ENCODE measurements around the gene CAMTA1.

Gene CAMTA1

DNA sequence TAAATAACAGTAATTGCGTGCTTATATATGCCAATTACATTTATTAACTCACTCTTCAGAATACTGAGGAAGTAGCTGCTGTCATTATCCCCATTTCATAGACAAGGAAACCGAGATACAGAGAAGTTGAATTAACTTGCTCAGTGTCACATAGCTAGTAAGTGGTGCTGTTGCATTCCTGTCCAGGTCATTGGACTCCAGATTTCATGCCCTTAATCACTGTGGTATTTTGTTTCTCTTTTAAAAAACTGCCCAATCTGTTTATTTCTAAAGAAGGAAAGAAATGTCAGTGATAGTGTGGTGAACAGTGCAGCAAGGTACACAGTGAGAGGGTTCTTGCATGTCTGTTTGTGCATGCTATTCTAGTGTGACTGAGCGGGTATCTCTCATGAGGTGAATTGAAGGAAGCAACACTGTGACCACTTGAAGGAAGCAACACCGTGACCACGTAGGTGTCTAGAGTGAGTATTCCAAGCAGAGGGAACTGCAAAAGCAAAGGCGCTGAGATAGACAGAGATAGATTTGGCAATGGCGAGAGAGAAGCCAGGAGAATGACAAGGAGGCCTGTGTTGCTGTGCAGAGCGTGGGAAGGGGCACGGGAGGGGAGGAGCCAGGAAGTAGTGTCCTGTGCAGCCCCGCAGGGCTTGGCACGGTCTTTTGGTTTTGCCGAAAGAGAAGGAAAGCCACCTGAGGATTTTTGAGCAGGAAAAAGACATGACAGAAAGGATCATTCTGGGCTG lies 95.9 kb downstream of the CAMTA1 start:
- no peak for DNase-seq

DNA sequence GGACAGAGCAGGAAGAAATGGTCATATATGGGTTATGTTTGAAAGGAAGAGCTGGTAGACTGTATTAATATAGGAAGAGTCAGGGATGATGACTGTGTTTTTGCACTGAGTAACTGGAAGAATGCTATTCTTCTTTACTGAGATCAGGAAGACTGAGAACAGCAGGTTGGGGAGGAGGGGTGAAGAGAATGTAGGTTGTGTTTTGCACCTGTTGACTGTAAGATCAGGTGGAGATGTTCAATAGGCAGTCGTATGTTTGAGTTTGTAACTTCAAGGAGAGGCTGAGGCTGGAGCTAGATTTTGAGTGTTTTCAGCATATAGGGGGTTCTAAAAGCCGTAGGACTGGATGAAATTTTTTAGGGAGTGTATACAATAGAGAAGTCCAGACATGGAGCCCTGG lies 97.2 kb downstream of the CAMTA1 start:
- DNase-seq = no peak

DNA sequence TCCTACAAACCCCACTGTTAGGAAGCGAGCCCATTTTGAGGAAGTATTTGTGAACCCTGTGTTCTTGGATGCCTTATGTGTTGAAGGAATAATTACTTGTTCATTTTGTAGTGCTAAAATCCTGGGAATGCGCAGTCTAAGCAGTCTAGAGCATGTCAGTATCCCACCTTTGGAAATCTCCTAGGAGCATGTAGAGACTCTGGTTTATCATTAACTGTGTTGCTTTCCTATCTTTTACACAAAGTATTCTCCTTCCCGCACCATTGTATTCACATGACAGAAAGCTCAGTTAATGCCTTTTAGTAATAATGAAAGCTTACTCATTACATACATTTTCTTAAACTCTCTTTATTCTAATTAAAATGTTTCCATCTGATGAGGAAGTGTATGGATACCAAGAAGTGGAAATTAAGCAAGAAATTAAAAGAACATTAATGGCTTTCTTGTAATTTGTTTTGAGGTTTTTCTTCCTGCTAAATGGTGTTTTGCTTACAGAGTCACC lies 99.4 kb downstream of the CAMTA1 start:
- no peak for DNase-seq

DNA sequence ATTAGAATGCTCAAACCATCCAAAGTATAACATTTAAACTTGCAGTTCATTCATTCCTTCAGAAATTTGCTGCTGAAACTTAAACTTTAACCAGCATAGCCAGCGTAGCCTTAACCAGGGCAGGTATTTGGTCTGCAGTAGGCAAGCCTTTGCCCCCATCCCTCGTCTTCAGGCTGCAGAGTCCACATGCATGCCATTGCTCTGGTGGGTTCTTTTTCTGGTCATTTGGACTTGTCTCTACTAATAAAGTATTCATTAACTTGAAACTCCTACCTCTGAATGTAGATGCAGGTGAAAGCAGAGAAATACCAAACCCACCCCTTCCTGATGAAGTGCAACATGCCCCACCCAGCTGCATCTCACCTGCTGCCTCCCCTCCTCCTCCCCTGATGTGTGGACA lies 100.2 kb downstream of the CAMTA1 start:
- no peak for DNase-seq

- no peak for DNase-seq
Observed at GRCh38 chr1:6886523-6886922, 101.3 kb downstream of the CAMTA1 start.

GRCh38 chr1:6888268-6888667 lies 103.0 kb downstream of the CAMTA1 start:
- DNase-seq = no peak

DNA sequence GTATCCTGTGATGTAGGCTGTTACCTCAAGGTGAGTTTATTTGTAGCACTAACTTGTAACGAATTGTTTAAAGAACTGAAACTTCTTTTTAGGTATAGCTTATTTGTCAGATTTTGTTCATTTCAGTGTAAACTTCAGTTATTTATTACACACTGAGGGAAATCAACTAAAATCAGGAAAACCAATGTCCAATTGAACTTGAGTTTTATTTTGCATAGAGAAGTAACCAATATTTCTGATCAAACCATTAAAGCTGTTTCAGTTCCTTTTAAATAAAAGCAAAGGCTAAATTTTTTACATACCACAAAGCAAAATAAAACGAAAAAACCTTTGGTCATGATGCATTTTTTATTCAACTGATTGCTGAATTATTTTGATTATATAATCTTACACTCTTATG lies 103.6 kb downstream of the CAMTA1 start:
- DNase-seq = no peak

DNA sequence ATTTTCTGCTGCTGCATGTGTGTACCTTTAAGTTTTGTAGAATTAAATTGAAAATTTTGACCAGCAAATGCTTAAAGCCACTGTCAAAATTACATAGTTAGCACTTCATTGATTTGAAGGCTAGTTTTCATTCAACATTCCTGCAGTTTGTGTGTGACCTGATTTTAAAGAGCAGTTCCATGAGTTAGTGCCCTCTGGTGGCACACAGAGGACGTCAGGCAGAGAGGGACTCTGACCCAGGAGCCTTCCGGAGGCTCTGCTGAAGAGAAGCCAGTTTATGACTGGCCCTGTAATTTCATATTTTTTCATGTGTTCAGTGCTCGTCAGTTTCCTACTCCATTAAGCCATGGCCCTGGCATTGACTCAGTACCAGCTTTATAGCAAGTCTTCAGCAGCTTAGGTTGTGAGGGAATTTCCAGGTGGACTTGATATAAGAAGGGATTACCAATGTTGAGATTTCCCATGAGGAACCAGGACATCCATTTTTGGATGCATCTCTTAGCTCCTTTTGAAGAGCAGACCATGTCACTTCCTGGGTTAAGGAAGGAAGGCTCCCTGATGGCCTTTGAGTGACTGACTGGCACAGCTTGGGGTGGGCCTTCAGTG lies 104.7 kb downstream of the CAMTA1 start:
- peak; percentile 12 to 23 for DNase-seq

GRCh38 chr1:6890686-6891085 lies 105.4 kb downstream of the CAMTA1 start:
- DNase-seq = no peak

GRCh38 chr1:6891781-6892579 lies 106.7 kb downstream of the CAMTA1 start:
- no peak for DNase-seq

DNA sequence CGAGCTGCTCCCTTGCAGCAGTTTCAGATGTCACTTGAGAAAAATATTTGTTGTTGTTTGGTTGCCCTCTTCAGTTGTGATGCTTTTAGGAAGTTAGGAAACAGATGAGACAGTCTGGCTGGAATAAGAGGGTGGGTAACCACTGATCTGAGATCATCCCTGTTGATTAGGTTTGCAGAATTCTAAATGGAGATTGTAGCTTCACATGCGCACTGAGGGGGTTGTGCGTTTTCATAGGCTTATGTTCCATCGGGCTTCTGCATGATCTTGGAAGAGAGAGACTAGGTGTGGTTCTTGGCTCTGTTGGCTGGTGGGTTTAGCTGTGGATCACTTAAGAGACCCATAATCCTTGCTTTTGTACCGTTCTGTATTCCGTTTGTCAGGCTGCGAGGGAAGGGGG lies 108.1 kb downstream of the CAMTA1 start:
- DNase-seq = no peak

GRCh38 chr1:6897138-6897537 lies 111.9 kb downstream of the CAMTA1 start:
- no peak for DNase-seq

DNA sequence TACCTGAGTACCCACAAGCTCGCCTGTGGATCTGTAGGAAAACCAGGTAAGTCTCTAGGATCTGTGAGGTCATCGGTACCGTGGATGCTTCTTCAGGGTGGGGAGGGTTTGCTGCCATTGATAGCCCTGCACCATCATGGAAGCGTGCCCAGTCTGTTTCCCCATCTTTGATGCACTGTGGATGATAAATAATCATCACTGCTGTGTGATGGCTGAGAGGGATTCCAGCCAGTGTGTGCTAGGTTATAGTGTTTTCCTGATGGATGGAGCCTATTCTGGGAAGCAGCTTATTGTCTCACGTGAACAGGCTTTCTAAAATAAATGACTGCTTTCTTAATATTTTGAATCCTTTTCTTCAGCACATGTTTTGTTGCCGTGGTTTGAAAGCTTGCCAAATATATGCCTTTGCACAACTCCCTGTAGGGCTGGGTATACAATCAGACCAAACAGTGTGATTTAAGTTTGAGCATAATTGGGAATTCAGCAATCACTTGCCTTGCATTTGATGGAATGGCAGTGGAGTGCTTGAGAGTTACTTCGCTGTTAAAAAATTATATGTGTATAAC lies 113.8 kb downstream of the CAMTA1 start:
- no peak for DNase-seq

- DNase-seq = no peak
Observed at GRCh38 chr1:6899621-6900020, 114.4 kb downstream of the CAMTA1 start.

DNA sequence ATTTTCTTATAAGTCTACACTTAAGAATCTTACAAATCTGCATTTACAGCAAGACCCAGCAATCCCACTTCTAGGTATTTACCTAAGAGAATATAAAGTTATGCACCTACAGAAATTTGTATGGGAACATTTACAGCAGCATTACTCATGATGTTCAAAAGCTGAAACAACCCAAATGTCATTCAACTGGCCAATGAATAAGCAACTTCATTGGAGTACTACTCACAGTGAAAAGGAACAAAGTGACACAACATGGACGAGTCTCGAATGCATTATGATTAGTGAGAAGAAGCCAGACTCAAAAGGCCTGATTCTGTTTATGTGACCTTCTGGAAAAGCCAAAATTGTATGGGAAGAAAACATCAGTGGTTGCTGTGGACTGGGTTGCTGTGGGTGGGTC lies 116.9 kb downstream of the CAMTA1 start:
- no peak for DNase-seq

DNA sequence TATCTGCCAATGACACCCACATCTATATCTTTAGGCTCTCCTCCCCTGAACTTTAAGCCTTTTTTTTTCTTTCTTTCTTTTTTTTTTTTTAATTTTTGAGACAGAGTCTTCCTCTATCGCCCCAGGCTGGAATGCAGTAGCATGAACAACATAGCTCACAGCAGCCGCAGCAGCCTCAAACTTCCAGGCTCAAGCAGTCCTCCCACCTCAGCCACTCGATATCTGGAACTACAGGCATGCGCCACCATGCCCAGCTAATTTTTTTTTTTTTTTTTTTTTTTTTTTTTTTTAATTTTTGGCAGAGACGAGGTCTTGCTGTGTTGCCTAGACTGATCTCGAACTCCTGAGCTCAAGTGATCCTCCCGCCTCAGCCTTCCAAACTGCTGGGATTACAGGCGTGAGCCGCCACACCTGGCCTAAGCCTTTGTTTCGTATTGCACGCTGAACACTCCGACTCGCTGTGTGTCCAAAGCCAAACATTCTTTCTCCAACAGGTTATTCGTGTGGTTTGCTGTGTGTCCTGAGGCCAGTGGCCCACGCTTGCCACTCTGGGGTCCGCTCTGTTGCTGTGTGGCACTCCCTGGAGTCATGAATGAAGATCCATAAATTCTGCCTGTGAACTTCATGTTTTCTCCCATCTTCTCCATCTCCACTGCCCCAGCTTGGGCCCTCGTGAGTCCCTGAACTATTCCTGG lies 119.4 kb downstream of the CAMTA1 start:
- DNase-seq = no peak

GRCh38 chr1:6905331-6905730 lies 120.1 kb downstream of the CAMTA1 start:
- no peak for DNase-seq

DNA sequence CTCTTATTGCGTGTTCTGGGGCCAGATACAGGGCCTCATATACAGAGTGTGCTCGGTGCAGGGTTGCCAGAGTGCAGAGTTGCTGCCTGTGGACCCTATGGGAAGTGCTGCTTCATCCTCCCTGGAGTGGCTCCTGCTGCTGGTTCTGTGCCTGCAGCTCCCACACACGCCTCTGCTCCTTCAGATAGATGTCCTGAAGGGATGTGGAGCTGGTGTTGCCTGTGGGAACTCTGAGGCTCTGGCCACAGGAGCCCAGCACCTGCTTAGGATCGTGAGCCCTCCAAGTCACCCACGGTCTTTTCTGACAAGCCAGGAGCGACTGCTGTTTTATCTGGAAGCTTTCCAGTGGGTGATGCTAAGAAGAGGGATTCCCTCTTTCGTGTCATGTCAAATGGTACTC lies 120.5 kb downstream of the CAMTA1 start:
- no peak for DNase-seq

DNA sequence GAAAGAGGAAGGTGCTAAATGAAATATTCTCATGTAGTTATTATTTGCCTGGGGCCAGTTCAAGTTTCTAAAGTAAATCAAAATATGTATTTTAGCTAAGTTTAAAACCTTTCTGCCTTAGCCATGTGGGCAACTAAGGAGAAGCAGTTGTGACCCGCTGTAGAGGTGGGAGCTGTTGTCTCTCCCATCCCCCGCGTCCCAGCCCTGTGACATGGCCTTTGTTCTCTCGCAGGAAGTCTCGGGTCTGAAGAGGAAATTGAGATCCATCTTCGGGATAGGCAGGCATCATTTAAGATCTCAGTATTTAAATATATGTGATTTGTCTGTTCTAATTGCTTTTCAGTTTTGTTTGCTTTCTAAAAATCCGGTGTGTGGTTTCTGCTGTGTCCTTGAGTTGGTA lies 121.5 kb downstream of the CAMTA1 start:
- DNase-seq = no peak

DNA sequence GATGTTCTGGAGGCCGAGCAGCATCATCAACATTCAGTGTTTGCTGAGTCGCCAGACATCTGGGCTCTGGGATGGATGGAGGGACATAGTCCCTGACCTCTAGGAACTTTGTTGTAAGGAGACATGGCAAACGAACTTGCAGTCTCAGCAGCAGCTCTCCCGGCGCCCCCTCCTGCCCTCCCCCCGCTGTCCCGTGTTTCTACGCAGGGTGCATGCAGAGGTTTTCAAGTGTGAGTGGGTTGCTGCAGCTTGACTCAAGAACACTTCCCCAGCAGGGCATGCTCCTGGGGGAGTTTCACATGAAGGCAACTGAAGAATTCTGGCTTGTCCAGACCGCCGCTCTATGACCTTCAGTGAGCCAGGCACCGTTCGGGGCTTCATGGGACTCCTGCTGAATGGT lies 121.9 kb downstream of the CAMTA1 start:
- DNase-seq = no peak

- DNase-seq = no peak
Observed at GRCh38 chr1:6907676-6908434, 122.6 kb downstream of the CAMTA1 start.

- DNase-seq = no peak
Observed at GRCh38 chr1:6909401-6909800, 124.1 kb downstream of the CAMTA1 start.
